Ishikawa (cell line): ENCODE data around the gene SYCE1L.

Experiments used
- CEBPB ChIP-seq: IDR thresholded peaks from 2 replicates; pipeline ENCODE4 v1.6.1; 2012
- CREB1 ChIP-seq: IDR thresholded peaks from 2 replicates; pipeline ENCODE4 v1.6.1; 2012; ENCODE audit warnings: low read depth
- EGR1 ChIP-seq: IDR thresholded peaks from 2 replicates; pipeline ENCODE4 v1.6.1; 2012
- EP300 ChIP-seq: IDR thresholded peaks from 2 replicates; pipeline ENCODE4 v1.6.1; 2012; ENCODE audit warnings: borderline replicate concordance
- FOXM1 ChIP-seq: IDR thresholded peaks from 2 replicates; pipeline ENCODE4 v1.6.1; 2012; ENCODE audit warnings: low read depth, borderline replicate concordance
- MAX ChIP-seq: IDR thresholded peaks from 2 replicates; pipeline ENCODE4 v1.6.1; 2012
- NFIC ChIP-seq: IDR thresholded peaks from 2 replicates; pipeline ENCODE4 v1.6.1; 2012
- RAD21 ChIP-seq: IDR thresholded peaks from 2 replicates; pipeline ENCODE4 v1.6.1; 2012; ENCODE audit warnings: low read depth
- TAF1 ChIP-seq: IDR thresholded peaks from 2 replicates; pipeline ENCODE4 v1.6.1; 2012; ENCODE audit warnings: low read depth, mild to moderate bottlenecking
- TCF12 ChIP-seq: IDR thresholded peaks from 2 replicates; pipeline ENCODE4 v1.6.1; 2012; ENCODE audit warnings: low read depth
- TEAD4 ChIP-seq: IDR thresholded peaks from 2 replicates; pipeline ENCODE4 v1.6.1; 2012
- YY1 ChIP-seq: IDR thresholded peaks from 2 replicates; pipeline ENCODE4 v1.6.1; 2012; ENCODE audit warnings: low read depth
- ZBTB7A ChIP-seq: IDR thresholded peaks from 2 replicates; pipeline ENCODE4 v1.6.1; 2012; ENCODE audit warnings: low read depth
- TF ChIP-seq, protein P1 (sequence below): IDR thresholded peaks from 2 replicates; pipeline ENCODE4 v1.6.1; 2012; ENCODE audit warnings: low read depth, mild to moderate bottlenecking
- TF ChIP-seq, protein P2 (sequence below): IDR thresholded peaks from 2 replicates; pipeline ENCODE4 v1.6.1; 2012

The SYCE1L gene

GRCh38 chr16:77190190-77190477 is 9.1 kb upstream of the SYCE1L start:
- TF ChIP-seq NFIC (no peak), TCF12 (peak; percentile 24; the same call in 1 of the 2 replicates)

DNA sequence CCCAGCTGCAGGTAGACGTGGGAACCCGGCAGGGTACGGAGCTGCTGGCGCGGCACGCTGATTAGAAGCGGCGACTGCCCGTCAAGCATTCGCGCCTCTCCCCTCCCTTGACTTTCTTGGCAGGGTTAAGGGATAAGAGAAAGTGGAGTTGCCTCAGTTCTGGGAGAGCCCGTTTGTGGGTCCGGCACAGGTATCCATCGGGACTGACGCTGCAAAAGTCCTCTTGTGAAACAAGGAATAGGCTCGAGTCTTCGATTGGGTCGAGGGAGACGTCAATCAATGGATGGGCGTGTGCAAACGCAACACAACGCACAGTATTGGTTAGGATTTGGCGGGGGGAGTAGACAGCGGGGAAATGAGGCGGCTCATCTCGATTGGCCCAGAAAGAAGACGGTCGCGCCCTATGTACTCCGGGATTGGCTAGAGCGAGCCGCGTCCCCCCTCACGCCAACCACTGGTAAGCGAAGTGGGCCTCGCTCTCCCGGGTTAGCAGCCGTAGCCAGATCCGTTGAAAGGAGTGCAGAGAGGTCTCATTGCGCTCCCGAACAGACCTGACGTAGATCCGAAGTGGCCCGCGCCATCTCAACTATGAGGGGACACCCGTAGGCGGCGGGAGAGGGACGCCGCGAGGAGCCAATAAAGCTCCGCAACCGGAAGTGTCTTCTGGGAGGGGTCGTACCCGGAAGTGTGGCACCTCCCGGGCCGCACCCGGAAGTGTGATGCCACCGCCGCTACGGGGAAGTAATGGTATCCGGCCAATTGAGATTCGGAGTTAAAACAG is 8.5 kb upstream of the SYCE1L start, which contains the start of gene MON1B:
Gene MON1B (plus strand): TSS at position 713 of the 781 bp plus-strand sequence. CDS start 296 bp downstream, outside the sequence.
- TF ChIP-seq CEBPB, result peak; percentile 67; the same call in 1 of the 2 replicates
- TF ChIP-seq FOXM1, result peak; percentile 57; the same call in 1 of the 2 replicates
- peak; percentile 55; the same call in 1 of the 2 replicates for TF ChIP-seq CREB1
- peak; percentile 39 for TF ChIP-seq TAF1
- 0 out of 2 replicates have a peak, but pooled peaks have one; percentile 24 for TF ChIP-seq EP300
- TF ChIP-seq EGR1, result no peak
- peak; percentile 51; the same call in 1 of the 2 replicates for TF ChIP-seq ZBTB7A
- TF ChIP-seq RAD21, result no peak
- peak; percentile 58; the same call in 1 of the 2 replicates for TF ChIP-seq MAX
- TF ChIP-seq, protein P1, sequence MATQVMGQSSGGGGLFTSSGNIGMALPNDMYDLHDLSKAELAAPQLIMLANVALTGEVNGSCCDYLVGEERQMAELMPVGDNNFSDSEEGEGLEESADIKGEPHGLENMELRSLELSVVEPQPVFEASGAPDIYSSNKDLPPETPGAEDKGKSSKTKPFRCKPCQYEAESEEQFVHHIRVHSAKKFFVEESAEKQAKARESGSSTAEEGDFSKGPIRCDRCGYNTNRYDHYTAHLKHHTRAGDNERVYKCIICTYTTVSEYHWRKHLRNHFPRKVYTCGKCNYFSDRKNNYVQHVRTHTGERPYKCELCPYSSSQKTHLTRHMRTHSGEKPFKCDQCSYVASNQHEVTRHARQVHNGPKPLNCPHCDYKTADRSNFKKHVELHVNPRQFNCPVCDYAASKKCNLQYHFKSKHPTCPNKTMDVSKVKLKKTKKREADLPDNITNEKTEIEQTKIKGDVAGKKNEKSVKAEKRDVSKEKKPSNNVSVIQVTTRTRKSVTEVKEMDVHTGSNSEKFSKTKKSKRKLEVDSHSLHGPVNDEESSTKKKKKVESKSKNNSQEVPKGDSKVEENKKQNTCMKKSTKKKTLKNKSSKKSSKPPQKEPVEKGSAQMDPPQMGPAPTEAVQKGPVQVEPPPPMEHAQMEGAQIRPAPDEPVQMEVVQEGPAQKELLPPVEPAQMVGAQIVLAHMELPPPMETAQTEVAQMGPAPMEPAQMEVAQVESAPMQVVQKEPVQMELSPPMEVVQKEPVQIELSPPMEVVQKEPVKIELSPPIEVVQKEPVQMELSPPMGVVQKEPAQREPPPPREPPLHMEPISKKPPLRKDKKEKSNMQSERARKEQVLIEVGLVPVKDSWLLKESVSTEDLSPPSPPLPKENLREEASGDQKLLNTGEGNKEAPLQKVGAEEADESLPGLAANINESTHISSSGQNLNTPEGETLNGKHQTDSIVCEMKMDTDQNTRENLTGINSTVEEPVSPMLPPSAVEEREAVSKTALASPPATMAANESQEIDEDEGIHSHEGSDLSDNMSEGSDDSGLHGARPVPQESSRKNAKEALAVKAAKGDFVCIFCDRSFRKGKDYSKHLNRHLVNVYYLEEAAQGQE, result no peak
- 0 out of 2 replicates have a peak, but pooled peaks have one; percentile 25 for TF ChIP-seq YY1
- TF ChIP-seq TCF12, result no peak
- TF ChIP-seq, protein P2, sequence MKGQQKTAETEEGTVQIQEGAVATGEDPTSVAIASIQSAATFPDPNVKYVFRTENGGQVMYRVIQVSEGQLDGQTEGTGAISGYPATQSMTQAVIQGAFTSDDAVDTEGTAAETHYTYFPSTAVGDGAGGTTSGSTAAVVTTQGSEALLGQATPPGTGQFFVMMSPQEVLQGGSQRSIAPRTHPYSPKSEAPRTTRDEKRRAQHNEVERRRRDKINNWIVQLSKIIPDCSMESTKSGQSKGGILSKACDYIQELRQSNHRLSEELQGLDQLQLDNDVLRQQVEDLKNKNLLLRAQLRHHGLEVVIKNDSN, result no peak
- no peak for TF ChIP-seq TEAD4
- TF ChIP-seq NFIC, result 0 out of 2 replicates have a peak, but pooled peaks have one; percentile 6

DNA sequence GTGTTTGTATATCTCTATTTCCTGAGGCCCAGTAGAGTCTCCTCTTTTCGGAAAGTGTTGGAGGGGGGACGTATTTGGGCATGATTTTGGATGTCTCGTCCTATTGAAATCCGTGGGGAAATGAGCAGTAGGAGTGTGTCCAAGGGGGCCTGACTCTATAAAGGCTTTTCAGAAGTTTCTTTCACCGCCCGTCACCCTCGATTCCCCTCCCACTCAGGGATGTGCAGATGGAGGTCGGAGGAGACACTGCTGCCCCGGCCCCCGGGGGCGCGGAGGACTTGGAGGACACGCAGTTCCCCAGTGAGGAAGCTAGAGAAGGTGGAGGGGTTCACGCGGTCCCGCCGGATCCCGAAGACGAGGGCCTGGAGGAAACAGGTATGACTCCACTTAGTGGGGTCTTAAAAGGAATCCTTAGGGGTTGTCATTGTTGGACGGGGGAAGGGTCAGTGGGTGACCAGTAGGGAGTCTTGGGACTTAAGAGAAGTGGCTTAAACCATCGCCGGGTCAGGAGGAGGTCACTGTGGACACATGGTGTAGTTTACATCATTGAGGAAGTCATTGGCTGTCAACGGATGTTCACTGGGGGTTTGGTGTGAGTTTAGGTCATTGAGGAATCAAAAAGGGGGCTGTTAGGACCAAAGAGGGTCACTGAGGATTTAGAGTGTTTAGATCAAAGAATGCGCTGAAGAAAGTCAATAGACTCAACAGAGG is 7.8 kb upstream of the SYCE1L start:
- TF ChIP-seq EGR1 (no peak), MAX (no peak; the same call in 1 of the 2 replicates), TAF1 (no peak), FOXM1 (no peak), NFIC (no peak), CEBPB (no peak), YY1 (no peak), TEAD4 (no peak)

DNA sequence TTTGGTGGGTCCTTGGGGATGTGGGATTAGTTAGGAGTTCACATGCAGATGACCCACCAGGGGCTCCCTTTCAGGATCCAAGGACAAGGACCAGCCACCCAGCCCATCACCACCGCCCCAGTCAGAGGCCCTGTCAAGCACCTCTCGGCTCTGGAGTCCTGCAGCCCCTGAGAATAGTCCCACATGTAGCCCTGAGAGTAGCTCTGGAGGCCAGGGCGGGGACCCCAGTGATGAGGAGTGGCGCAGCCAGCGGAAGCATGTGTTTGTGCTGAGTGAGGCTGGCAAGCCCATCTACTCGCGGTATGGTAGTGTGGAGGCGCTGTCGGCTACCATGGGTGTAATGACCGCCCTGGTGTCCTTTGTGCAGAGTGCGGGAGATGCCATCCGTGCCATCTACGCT is 5.8 kb upstream of the SYCE1L start:
- TF ChIP-seq EGR1 (no peak), TAF1 (no peak), FOXM1 (no peak), EP300 (no peak), TCF12 (no peak), RAD21 (no peak)
- TF ChIP-seq, protein P1, result no peak
- TF ChIP-seq, protein P2, result no peak

- TF ChIP-seq TEAD4 (no peak), CREB1 (no peak), FOXM1 (no peak), ZBTB7A (no peak), MAX (no peak), YY1 (no peak), TCF12 (no peak), RAD21 (no peak), EP300 (no peak), NFIC (no peak)
- TF ChIP-seq, protein P1, result no peak
Observed at GRCh38 chr16:77194295-77195231, 4.6 kb upstream of the SYCE1L start.
